Ectodermal cell (in vitro differentiated cells): Measurements from ENCODE around the gene ACR.
"Not testable (repeated sequence)": the region's sequence is repeated elsewhere in the genome, so short reads cannot be mapped to it uniquely, and the experiment has no call there.

ENCODE experiments used
- H3K27ac ChIP-seq: 2 replicates; pipeline ENCODE4 v1.7.0; 2013; ENCODE audit warnings: mild to moderate bottlenecking, low read depth, low read length; ENCODE audit not compliant: insufficient read depth, poor library complexity, severe bottlenecking
- H3K27me3 ChIP-seq: 2 replicates; pipeline ENCODE4 v1.7.0; 2013; ENCODE audit warnings: mild to moderate bottlenecking, low read length; ENCODE audit not compliant: insufficient read depth, control insufficient read depth, poor library complexity, severe bottlenecking
- H3K36me3 ChIP-seq: one replicate; pipeline ENCODE4 v1.7.0; 2013; ENCODE audit warnings: low read length; ENCODE audit not compliant: control insufficient read depth, insufficient read depth
- H3K4me1 ChIP-seq: one replicate; pipeline ENCODE4 v1.7.0; 2013; ENCODE audit warnings: low read length; ENCODE audit not compliant: control insufficient read depth, insufficient read depth
- H3K4me3 ChIP-seq: 2 replicates; pipeline ENCODE4 v1.7.0; 2013; ENCODE audit warnings: low read depth, low read length, control low read depth; ENCODE audit not compliant: insufficient read depth
- H3K9me3 ChIP-seq: 2 replicates; pipeline ENCODE4 v1.7.0; 2013; ENCODE audit warnings: mild to moderate bottlenecking, low read length, moderate library complexity; ENCODE audit not compliant: control insufficient read depth
- WGBS, 2 experiments: methylation state at CpG; one replicate each; pipeline ENCODE4 v1.1.7; 2013; ENCODE audit warnings: missing lambda C conversion rate in 2 of 2; 5-methylcytosine and 5-hydroxymethylcytosine counted together

ACR gene

DNA sequence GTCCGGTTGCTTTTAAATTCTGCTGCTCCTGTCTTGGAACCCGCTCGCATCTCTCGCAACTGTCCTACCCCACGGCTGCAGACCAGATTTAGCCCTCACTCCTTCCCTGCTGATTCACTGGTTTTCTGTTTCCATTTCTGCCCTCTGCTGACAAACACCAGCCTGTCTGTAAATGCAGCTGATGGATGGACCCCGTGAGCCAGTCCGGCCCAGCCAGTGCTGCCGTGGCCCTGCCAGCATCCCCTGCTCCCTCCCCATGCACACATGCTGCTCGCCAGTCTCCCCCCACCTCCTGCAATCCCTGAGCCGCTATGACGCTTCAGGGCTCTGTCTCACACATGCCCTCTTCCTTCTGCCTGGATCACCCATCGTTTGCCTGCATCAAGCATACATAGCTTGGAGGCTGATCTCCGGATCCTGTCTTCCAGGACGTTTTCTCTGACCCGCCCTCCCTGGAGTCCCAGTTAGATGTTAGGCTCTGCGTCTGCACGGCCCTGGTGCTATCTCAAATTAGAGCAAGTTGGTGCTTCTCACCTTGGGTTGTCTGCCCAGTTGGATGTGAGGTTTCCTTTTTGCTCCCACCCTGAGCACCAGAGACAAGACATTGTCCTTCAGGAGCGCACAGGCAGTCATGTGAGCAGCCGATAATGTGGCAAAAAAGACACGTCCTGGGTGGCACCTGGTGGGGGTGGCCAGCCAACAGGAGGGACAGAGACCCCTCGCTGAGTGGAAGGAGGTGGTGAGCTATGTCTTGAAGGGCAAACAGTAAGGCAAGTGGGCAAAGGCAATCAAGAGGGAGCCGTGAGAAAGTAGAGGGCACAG is 4.3 kb upstream of the ACR start:
- H3K9me3 ChIP-seq, result no peaks in the 10 kb centered on the region
- 67 to 68% methylated on average over 22 of the region's 22 CpGs for WGBS, 2 experiments
- no peak overlapping the region for H3K4me3 ChIP-seq
- no peaks in the 10 kb centered on the region for H3K36me3 ChIP-seq
- H3K27me3 ChIP-seq, result peaks cover 57% of the 10 kb centered on the region
- no peak overlapping the region for H3K27ac ChIP-seq
- H3K4me1 ChIP-seq, result peaks cover 6% of the 10 kb centered on the region

GRCh38 chr22:50734343-50734771 is 3.6 kb upstream of the ACR start:
- Histone ChIP-seq H3K4me3 (no peak overlapping the region), H3K9me3 (no peaks in the 10 kb centered on the region), H3K27ac (no peak overlapping the region), H3K4me1 (peaks cover 6% of the 10 kb centered on the region), H3K36me3 (no peaks in the 10 kb centered on the region), H3K27me3 (peaks cover 57% of the 10 kb centered on the region)
- 91 to 92% methylated on average over 10 of the region's 10 CpGs for WGBS, 2 experiments

DNA sequence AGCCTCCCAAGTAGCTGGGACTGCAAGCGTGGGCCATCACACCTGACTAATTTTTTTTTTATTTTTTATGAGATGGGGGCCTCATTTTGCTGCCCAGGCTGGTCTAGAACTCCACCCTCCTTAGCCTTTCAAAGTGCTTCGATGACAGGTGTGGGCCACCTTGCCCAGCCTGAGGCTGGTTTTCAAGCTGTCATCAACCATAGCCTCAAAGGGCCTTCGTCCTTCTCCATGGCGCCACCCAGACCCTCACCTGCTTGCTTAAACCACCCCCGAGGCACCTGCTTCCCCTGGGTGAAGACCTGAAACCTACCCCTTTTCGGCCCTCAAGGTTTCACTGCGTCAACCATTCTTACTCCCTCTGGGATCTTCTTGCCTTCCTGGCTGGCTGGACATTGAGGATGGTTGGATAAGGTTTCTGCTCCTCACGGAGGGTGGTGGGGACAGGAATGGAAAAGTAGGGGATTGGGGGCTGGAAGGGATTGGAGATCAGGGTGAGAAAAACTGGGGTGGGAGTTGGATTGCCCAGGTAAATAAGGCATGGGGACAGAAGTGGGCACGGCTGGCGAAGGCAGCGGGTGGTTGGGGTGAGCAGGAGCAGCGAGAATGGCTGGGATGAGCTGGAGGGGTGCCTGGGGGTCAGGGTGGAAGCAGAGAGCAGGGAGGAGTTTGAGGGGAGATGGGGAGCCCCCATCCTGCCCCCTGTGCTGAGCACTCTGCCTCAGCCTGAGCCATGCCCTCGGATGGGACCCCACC is 2.8 kb upstream of the ACR start:
- no peaks in the 10 kb centered on the region for H3K36me3 ChIP-seq
- peaks cover 6% of the 10 kb centered on the region for H3K4me1 ChIP-seq
- 94% methylated on average over 13 of the region's 13 CpGs for WGBS, 2 experiments
- no peak overlapping the region for H3K27ac ChIP-seq
- no peaks in the 10 kb centered on the region for H3K9me3 ChIP-seq
- no peak overlapping the region for H3K4me3 ChIP-seq
- H3K27me3 ChIP-seq, result peaks cover 54% of the 10 kb centered on the region

- Histone ChIP-seq H3K36me3 (no peaks in the 10 kb centered on the region), H3K4me1 (peaks cover 6% of the 10 kb centered on the region), H3K9me3 (no peaks in the 10 kb centered on the region), H3K4me3 (no peak overlapping the region), H3K27me3 (peaks cover 55% of the 10 kb centered on the region), H3K27ac (no peak overlapping the region)
- WGBS, 2 experiments, result 76 to 77% methylated on average over 6 of the region's 6 CpGs
These were observed 2.3 kb upstream of the ACR start for GRCh38 chr22:50735739-50736030.

DNA sequence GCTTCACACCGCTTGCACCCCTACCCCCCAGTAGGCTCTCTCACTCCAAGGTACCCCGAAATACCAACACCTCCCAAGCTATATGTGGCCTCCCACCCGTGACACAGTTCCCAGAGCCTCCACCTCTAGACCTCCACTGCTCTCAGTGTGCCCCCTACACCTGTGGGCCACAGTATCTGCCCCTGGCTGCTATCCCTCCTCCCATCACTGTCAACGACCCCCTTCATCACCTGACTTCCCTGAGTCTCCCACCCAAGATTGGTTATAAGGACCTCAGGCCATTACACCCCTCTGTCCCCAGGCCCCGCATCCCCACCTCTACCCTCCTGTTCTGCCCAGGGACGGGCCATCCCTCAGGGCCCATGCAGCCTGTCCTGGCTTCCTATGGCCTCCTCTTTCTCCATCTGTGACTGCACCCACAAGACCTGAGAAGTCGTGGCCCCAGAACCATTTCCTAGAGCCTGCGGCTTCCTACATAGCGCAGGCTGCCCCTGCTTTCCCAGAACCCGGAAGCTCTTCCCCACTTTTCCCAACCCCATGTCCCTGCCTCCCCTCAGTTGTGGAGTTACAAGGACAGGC is 734 bp downstream of the ACR start:
- no peak overlapping the region for H3K4me3 ChIP-seq
- H3K9me3 ChIP-seq, result no peaks in the 10 kb centered on the region
- H3K27ac ChIP-seq, result no peak overlapping the region
- H3K27me3 ChIP-seq, result peaks cover 42% of the 10 kb centered on the region
- no peaks in the 10 kb centered on the region for H3K4me1 ChIP-seq
- no peaks in the 10 kb centered on the region for H3K36me3 ChIP-seq
- WGBS, 2 experiments, result 81 to 87% methylated on average over 10 of the region's 10 CpGs

- Histone ChIP-seq H3K36me3 (no peaks in the 10 kb centered on the region), H3K27ac (no peak overlapping the region), H3K27me3 (peaks cover 42% of the 10 kb centered on the region), H3K4me3 (no peak overlapping the region), H3K4me1 (no peaks in the 10 kb centered on the region), H3K9me3 (no peaks in the 10 kb centered on the region)
- whole genome bisulfite sequencing, 2 experiments, result 76 to 80% methylated on average over 17 of the region's 17 CpGs
These were observed 1.3 kb downstream of the ACR start for GRCh38 chr22:50739279-50739691.

GRCh38 chr22:50739894-50740293 is 1.9 kb downstream of the ACR start:
- H3K4me1 ChIP-seq, result no peaks in the 10 kb centered on the region
- H3K27ac ChIP-seq, result no peak overlapping the region
- H3K36me3 ChIP-seq, result no peaks in the 10 kb centered on the region
- H3K9me3 ChIP-seq, result no peaks in the 10 kb centered on the region
- WGBS, 2 experiments, result 76 to 83% methylated on average over 12 of the region's 12 CpGs
- H3K27me3 ChIP-seq, result peaks cover 36% of the 10 kb centered on the region
- no peak overlapping the region for H3K4me3 ChIP-seq

- WGBS, 2 experiments, result 84 to 86% methylated on average over 5 of the region's 5 CpGs
- H3K27me3 ChIP-seq, result peaks cover 27% of the 10 kb centered on the region
- not testable (repeated sequence) for H3K36me3 ChIP-seq, H3K9me3 ChIP-seq, H3K4me3 ChIP-seq, H3K4me1 ChIP-seq, H3K27ac ChIP-seq
These were observed 2.7 kb downstream of the ACR start for GRCh38 chr22:50740714-50741113.

DNA sequence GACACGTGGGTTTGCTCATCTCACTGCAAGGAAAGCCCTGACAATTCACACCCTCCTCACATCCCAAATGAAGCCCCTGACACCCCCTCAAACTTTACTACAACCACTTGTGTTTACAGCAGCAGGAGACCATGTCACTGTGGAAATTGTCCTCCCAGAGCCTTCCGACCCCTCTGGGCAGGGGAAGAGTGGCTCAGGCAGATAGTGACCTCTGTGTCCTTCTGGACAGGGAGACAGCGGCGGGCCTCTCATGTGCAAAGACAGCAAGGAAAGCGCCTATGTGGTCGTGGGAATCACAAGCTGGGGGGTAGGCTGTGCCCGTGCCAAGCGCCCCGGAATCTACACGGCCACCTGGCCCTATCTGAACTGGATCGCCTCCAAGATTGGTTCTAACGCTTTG is 6.4 kb downstream of the ACR start:
- peaks cover 13% of the 10 kb centered on the region for H3K27me3 ChIP-seq
- 71 to 77% methylated on average over 4 of the region's 12 CpGs for WGBS, 2 experiments
- not testable (repeated sequence) for H3K4me3 ChIP-seq

DNA sequence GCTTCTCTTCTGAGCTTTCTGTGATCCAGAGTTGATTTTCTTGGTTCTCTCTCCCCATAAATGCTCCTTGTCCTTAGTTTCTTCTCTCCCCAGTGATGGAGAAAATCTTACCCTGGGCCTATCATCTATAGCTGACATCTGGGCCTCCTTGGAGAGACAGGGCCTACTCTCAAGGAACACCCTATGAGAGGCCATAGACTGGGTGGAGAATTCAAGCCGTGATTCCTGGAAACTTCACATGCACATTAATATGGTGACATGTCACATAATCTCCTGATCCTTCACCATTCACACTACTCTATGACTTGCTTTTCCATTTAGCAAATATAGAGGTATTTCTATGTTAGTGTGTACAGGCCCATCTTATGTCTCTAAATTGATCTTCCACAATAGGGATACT is 9.5 kb downstream of the ACR start:
- not testable (repeated sequence) for H3K9me3 ChIP-seq, H3K4me3 ChIP-seq, H3K36me3 ChIP-seq, H3K4me1 ChIP-seq, H3K27me3 ChIP-seq, H3K27ac ChIP-seq
- WGBS, 2 experiments, result 87 to 89% methylated on average over 1 of the region's 1 CpG

More for the DNA sequence above, 6.4 kb downstream of the ACR start:
- not testable (repeated sequence) for H3K36me3 ChIP-seq, H3K9me3 ChIP-seq, H3K27ac ChIP-seq, H3K4me1 ChIP-seq
